Stimulated activated CD8-positive, alpha-beta memory T cell treated with anti-CD3 and anti-CD28 coated beads, Interleukin-4, amount 100 ng/mL, for 48 hours (primary cell): ENCODE data around the gene ABHD11.
"Not testable (repeated sequence)": the region's sequence is repeated elsewhere in the genome, so short reads cannot be mapped to it uniquely, and the experiment has no call there.

Experiments
- DNase-seq: peaks from one replicate; pipeline ENCODE4 v3.0.0-alpha.2; 2020

The ABHD11 gene

GRCh38 chr7:73718905-73719805 is 19.4 kb downstream of the ABHD11 start, which contains the start of gene STX1A:
TSS of gene STX1A (minus strand) at chr7:73719669. CDS start at chr7:73719631, 38 bp downstream.
- DNase-seq: peak; percentile 78

DNA sequence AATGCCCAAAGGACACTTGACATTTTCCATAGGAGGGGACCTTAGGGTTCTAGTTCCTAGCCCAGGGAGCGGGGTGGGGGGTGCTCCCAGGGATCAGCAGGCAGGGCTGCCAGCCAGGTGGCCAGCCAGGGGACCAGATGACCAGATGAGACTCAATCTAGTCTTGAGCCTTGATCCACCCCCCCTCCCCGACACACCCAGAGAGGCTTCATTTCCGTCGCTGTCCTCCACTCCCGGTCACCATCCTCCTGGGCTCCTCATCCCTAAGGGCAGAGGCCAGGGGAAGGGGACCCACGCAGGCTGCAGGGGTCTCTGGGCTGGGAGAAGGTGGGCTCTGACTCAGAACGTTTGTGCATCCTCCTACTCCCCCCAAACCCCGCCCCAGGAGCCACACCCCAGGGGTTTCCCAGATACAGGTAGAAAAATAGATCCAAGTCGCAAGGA is 20.1 kb downstream of the ABHD11 start:
- DNase-seq: peak; percentile 58

DNA sequence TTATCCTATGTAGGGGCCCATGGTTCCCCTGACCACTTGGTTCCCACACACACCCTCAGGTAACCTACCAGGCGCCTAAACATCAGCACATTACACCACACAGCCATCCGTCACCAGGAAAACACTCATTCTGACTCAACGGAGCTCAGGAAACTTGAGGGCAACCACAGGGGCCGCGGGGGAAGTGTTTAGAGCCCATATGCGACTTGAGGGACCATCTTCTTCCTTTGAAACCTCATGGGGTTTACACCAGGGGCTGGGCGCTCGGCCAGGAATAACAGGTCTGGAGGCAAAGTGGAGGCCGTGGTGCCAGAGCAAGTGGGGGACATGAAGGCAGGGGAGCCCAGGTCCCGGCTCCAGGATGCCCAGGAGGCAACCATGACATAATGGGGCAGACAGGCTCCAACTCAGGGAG is 20.6 kb downstream of the ABHD11 start:
- peak; percentile 88 for DNase-seq

DNA sequence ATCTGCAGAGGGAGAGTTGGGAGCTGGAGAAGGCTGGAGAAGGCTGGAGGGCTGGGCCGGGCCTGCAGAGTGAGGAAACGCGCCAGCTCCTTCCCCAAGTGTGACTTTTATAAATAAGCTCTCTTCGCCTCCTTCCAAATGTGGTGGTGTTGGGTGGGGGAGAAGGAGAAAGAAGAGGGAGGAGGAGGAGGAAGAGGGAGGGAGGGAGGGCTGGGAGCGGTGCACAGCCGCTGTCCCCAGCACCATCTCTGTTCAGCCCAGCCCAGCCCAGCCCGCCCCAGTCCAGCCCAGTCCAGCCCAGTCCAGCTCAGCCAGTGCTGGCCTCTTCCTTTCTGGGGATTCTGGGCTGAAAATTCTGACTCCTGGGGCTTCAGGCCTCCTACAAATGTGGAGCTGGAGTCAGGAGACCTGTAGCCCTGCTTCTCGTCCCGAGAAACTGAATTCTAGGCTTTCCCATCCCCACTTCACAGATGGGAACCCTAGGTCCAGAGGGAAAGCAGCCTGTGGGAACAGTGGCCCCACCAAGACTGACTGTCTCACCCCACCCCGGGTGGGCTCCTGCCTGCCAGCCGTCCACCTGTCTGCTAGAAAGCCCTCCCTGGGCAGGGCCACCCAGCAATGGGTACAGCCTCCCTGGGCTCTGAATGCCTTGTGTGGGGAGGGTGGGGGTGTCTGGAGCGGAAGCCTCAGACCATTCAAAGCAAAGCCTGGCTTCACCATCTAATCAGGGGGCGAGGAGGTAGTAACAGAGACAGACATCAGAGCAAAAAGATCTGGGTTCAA is 21.4 kb downstream of the ABHD11 start:
- no peak for DNase-seq

DNA sequence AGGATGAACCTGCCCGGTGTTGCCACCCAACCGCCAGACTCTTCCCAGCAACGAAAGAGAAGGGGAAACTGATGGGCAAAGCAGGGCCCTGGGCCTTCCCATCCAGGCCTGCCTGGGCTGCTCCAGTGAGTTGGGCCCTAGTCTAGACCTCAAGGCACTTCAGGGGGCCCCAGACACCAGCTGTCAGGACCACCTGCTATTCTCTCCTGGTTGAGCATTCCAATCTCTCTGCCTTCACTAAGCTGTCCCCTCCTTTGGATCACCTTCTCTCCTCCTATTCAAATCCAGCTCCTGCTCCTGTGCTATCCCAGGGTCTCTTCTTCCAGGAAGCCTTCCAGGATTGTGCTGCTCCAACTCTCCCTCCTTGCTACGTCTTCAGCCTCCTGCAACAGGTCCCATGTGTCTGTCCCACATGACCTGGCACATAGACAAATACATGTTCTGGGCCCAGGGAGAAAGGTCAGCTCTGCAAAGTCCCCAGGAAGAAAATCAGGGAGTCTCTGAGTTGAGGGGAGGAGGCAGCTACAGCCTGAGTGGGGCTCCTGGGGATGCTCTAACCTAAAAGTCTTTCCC is 22.2 kb downstream of the ABHD11 start:
- DNase-seq: no peak

GRCh38 chr7:73715648-73716317 is 22.8 kb downstream of the ABHD11 start:
- DNase-seq: peak; percentile 81

GRCh38 chr7:73713319-73713718 is 25.3 kb downstream of the ABHD11 start:
- not testable (repeated sequence) for DNase-seq

GRCh38 chr7:73712773-73713172 is 25.8 kb downstream of the ABHD11 start:
- DNase-seq: no peak

DNA sequence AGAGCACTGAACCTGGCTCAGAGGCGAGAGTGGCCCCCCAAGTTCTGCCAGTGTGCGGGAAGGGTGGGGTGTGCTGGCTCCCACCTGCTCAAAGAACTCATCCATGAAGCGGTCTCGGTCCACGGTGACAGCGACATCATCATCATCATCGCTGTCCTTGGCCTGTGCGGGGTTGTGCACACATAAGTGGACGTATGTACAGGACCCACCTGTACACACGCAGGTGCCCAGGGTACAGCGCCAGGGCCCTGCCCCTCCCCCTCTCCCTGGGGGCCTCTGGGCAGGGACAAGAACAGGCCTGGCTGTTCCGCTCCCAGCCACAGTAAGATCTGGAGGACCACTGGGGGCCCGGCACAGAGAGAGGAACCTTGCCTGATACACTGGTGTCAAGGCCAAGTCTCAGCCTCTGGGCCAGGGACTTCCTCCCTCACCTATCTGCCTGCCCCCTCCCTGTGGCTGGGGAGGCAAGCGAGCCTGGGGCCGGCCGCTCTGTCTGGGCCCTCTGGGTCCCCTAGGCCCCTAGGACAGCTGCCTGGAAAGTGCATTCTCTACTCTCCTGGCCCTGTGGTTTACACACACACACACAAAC is 29.5 kb downstream of the ABHD11 start:
- no peak for DNase-seq

- no peak for DNase-seq
Measured at GRCh38 chr7:73707045-73707631, 31.5 kb downstream of the ABHD11 start.

DNA sequence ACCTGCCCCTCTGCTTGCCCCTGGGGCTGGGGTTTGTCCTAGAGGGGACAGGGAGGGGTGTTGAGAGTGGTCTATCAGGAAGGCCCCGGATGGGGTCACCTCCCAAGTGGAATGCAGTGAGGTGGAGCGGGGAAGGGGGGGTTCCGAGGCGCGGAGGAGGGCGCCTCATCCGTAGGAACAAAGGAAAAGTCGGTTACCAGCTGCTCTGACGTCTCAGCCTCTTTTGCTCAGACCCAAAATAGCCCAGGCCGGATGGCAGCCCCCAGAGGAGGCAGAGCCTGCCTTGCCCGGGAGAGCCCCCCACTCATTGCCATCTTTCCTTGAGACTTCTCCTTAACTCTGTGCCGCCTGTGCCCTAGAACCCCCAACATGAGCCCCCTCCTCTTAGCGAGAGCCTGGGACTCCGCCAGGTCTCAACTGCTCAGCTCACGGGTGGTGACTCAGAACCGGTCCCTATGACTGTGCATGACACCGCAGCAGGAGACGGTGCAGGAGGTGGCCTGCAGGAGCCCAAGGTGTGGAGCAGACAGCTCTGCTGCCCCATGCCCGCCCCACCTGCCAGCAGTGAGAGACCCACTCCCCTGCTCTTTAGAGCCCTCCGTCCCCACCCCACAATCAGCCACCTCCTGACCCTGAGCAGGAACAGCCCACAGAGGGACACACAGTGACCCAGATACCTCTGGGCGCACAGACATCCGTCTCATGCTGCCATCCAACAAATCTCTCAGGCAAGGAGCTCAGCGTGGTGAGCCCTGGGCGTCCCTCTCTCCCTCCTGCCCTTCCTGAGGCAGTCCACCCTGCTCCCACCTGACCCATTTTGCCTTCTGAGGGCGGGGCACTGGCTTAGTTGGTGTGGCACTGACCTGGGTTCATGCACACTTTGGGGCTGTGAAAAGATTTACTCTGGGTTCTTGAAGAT is 32.2 kb downstream of the ABHD11 start:
- DNase-seq: peak; percentile 62

GRCh38 chr7:73705551-73705920 is 33.1 kb downstream of the ABHD11 start:
- DNase-seq: no peak

DNA sequence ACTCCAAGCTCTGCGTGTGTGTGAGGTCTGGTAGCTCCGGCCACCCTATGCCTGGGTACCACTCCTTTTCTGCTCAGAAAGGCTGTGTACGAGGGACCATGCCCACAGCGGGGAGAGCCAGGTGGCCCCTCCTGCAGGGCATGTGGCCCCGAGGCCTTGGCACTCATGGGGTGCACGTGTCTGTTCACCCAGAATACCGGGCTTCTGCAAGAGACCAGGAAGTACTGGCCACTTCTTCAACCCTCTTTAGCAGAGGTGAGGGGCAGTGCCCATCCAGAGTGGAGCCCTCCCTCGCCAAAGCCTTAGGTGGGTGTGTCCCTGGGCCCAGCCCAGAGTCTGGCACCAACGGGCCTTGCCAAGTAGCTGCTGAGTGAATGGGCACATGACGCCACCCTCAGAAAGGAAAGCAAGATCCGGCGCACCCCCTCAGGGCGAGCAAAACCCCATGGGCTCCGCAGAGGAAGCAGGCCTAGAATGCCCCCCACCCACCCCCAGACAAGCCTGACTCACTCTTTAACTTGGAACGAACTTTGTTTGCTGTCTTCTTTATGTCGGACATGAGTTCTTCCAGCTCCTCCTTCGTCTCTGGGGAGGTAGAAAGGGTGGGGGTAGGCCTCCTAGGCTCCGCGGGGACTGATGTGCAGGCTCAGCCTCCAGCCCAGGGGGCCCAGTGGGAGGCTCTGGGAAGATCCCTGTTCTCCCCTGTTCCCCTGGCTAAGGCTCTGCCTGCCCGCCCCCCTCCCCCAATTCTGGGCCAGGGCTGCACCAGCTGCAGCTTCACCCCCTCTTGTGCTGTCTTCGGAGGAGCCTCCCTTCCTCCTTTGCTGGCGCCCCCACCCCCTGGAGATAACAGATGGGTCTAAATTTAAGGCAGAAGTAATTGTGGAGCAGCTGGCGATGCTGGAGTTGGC is 33.7 kb downstream of the ABHD11 start:
- no peak for DNase-seq

- DNase-seq: peak; percentile 61
Measured at GRCh38 chr7:73703757-73704639, 34.6 kb downstream of the ABHD11 start.

DNA sequence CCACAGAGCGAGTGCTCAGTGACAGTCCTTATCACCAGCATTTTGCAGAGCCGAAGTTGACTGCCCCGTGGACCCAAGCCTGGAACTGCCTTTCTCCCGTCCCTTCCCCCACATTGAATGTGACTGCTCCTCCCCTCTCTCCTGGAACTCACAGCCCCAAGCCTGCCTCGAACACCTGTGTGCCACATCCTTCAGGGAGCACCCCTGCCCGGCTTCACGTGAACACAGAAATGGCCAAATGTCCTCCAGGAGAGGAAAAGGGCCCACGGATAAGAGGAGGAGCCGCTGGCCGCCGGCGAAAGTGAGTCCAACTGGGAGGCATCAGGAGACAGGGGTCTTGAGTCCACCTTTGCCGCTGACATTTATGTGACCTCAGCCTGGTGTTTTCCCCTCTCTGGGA is 35.4 kb downstream of the ABHD11 start:
- DNase-seq: no peak

GRCh38 chr7:73702665-73703064 is 35.9 kb downstream of the ABHD11 start:
- DNase-seq: no peak

GRCh38 chr7:73702226-73702625 is 36.4 kb downstream of the ABHD11 start:
- DNase-seq: no peak

DNA sequence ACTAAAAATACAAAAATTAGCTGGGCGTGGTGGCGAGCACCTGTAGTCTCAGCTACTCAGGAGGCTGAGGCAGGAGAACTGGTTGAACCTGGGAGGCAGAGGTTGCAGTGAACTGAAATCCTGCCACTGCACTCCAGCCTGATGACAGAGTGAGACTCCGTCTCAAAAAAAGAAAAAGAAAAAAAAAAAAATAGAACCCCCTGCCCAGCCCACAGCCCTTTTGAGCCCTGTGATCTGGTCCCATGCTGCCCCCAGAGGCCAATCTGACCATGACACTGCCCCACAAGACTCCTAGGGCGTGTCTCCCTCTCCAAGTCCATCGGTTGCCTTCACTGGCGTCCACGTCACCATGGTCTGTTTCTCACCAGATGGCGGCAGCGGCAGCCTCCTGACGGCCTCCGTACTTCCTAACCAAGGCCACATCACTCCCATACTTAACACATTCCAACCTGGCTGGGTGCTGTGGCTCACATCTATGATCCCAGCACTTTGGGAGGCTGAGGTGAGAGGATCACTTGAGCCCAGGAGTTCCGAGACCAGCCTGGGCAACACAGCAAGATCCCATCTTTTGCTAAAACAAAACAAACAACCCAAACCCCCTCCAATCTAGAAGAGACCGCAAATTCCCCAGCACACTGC is 37.1 kb downstream of the ABHD11 start:
- DNase-seq: peak; percentile 56
